Muscle layer of duodenum (tissue), 2 donors: ENCODE data around the gene H19.

Source experiments
- H3K27ac ChIP-seq: one replicate; pipeline ENCODE4 v1.7.0; 2013; ENCODE audit warnings: mild to moderate bottlenecking, low read length
- H3K27me3 ChIP-seq: one replicate; pipeline ENCODE4 v1.7.0; 2013; ENCODE audit warnings: low read depth, mild to moderate bottlenecking, control low read depth, low read length
- H3K36me3 ChIP-seq, 2 donors: one replicate each; pipeline ENCODE4 v1.7.0; 2013; ENCODE audit warnings: low read length in 2 of 2, control low read depth in 1 of 2, mild to moderate bottlenecking in 1 of 2; ENCODE audit not compliant: insufficient read depth in 2 of 2, control insufficient read depth in 1 of 2
- H3K4me1 ChIP-seq, 2 donors: one replicate each; pipeline ENCODE4 v1.7.0; 2013; ENCODE audit warnings: low read length in 2 of 2, mild to moderate bottlenecking in 2 of 2, control low read depth in 1 of 2, moderate library complexity in 1 of 2; ENCODE audit not compliant: insufficient read depth in 2 of 2, control insufficient read depth in 1 of 2
- H3K4me3 ChIP-seq, 2 donors: one replicate each; pipeline ENCODE4 v1.7.0; 2013; ENCODE audit warnings: low read length in 2 of 2, low read depth in 1 of 2, mild to moderate bottlenecking in 1 of 2
- H3K9me3 ChIP-seq, 2 donors: one replicate each; pipeline ENCODE4 v1.7.0; 2013; ENCODE audit warnings: low read length in 2 of 2, control low read depth in 1 of 2, mild to moderate bottlenecking in 1 of 2; ENCODE audit not compliant: control insufficient read depth in 1 of 2
- donor health status: healthy.

H19 gene

GRCh38 chr11:2002042-2002776 lies 4.6 kb upstream of the H19 start:
- Histone ChIP-seq H3K27me3 (no peaks in the 10 kb centered on the region), H3K9me3 (no peaks in the 10 kb centered on the region), H3K4me1 (no peaks in the 10 kb centered on the region), H3K4me3 (no peak overlapping the region), H3K36me3 (no peaks in the 10 kb centered on the region), H3K27ac (no peak overlapping the region)

GRCh38 chr11:1998861-1999260 lies 1.2 kb upstream of the H19 start:
- H3K27ac ChIP-seq = no peak overlapping the region
- no peaks in the 10 kb centered on the region for H3K4me1 ChIP-seq
- H3K9me3 ChIP-seq = no peaks in the 10 kb centered on the region
- H3K4me3 ChIP-seq = no peak overlapping the region
- H3K36me3 ChIP-seq = no peaks in the 10 kb centered on the region
- H3K27me3 ChIP-seq = no peaks in the 10 kb centered on the region

- Histone ChIP-seq H3K4me3 (no peak overlapping the region), H3K27me3 (no peaks in the 10 kb centered on the region), H3K27ac (no peak overlapping the region), H3K36me3 (no peaks in the 10 kb centered on the region), H3K9me3 (no peaks in the 10 kb centered on the region), H3K4me1 (no peaks in the 10 kb centered on the region)
Measured at GRCh38 chr11:1998290-1998689, 648 bp upstream of the H19 start.

GRCh38 chr11:1994121-1994520 lies 3.5 kb downstream of the H19 start:
- Histone ChIP-seq H3K27ac (no peak overlapping the region), H3K9me3 (no peaks in the 10 kb centered on the region), H3K27me3 (no peaks in the 10 kb centered on the region), H3K4me3 (no peak overlapping the region), H3K4me1 (no peaks in the 10 kb centered on the region), H3K36me3 (no peaks in the 10 kb centered on the region)

- Histone ChIP-seq H3K27ac (no peak overlapping the region), H3K36me3 (no peaks in the 10 kb centered on the region), H3K27me3 (no peaks in the 10 kb centered on the region), H3K4me1 (no peaks in the 10 kb centered on the region), H3K4me3 (no peak overlapping the region), H3K9me3 (no peaks in the 10 kb centered on the region)
Measured at GRCh38 chr11:1992111-1992510, 5.5 kb downstream of the H19 start.

- H3K36me3 ChIP-seq = no peaks in the 10 kb centered on the region
- H3K27me3 ChIP-seq = no peaks in the 10 kb centered on the region
- no peak overlapping the region for H3K4me3 ChIP-seq
- no peaks in the 10 kb centered on the region for H3K9me3 ChIP-seq
- no peak overlapping the region for H3K27ac ChIP-seq
- no peaks in the 10 kb centered on the region for H3K4me1 ChIP-seq
Measured at GRCh38 chr11:1990872-1991578, 6.6 kb downstream of the H19 start.

GRCh38 chr11:1989953-1990352 lies 7.7 kb downstream of the H19 start:
- H3K9me3 ChIP-seq = no peaks in the 10 kb centered on the region
- H3K27me3 ChIP-seq = no peaks in the 10 kb centered on the region
- no peaks in the 10 kb centered on the region for H3K36me3 ChIP-seq
- H3K4me3 ChIP-seq = no peak overlapping the region
- H3K4me1 ChIP-seq = no peaks in the 10 kb centered on the region
- H3K27ac ChIP-seq = no peak overlapping the region

GRCh38 chr11:1988667-1989317 lies 8.8 kb downstream of the H19 start:
- Histone ChIP-seq H3K27ac (no peak overlapping the region), H3K27me3 (no peaks in the 10 kb centered on the region), H3K4me1 (no peaks in the 10 kb centered on the region), H3K36me3 (no peaks in the 10 kb centered on the region), H3K4me3 (no peak overlapping the region), H3K9me3 (no peaks in the 10 kb centered on the region)

GRCh38 chr11:1988174-1988573 lies 9.5 kb downstream of the H19 start:
- H3K4me1 ChIP-seq = no peaks in the 10 kb centered on the region
- H3K27ac ChIP-seq = no peak overlapping the region

GRCh38 chr11:1987024-1987423 lies 10.6 kb downstream of the H19 start:
- Histone ChIP-seq H3K9me3 (no peaks in the 10 kb centered on the region), H3K4me3 (no peak overlapping the region), H3K4me1 (no peaks in the 10 kb centered on the region), H3K27me3 (no peaks in the 10 kb centered on the region), H3K36me3 (no peaks in the 10 kb centered on the region), H3K27ac (no peak overlapping the region)

More at GRCh38 chr11:1988174-1988573, 9.5 kb downstream of the H19 start:
- Histone ChIP-seq H3K27me3 (no peaks in the 10 kb centered on the region), H3K4me3 (no peak overlapping the region), H3K9me3 (no peaks in the 10 kb centered on the region), H3K36me3 (no peaks in the 10 kb centered on the region)

GRCh38 chr11:1983601-1983961 lies 14.1 kb downstream of the H19 start:
- Histone ChIP-seq H3K4me3 (no peak overlapping the region), H3K36me3 (no peaks in the 10 kb centered on the region), H3K4me1 (no peaks in the 10 kb centered on the region), H3K9me3 (no peaks in the 10 kb centered on the region), H3K27me3 (no peaks in the 10 kb centered on the region), H3K27ac (no peak overlapping the region)
